ENCODE data around the gene EGLN3.
"Not testable (repeated sequence)": the region's sequence is repeated elsewhere in the genome, so short reads cannot be mapped to it uniquely, and the experiment has no call there.

EGLN3 gene

GRCh38 chr14:33950320-33951182 lies at the start of gene EGLN3:
EGLN3 (minus strand) TSS chr14:33951074; CDS start chr14:33950752, 322 bp downstream.
- DNase-seq (ENCODE audit: low read depth in 3 of 3): peak; percentile 17 to 66 (median 28)

GRCh38 chr14:34000396-34000795 lies 49.5 kb upstream of the EGLN3 start:
- DNase-seq (ENCODE audit: low read depth in 3 of 3): no peak

GRCh38 chr14:33999771-34000291 lies 49.0 kb upstream of the EGLN3 start:
- no peak for DNase-seq (ENCODE audit: low read depth in 3 of 3)

- DNase-seq (ENCODE audit: low read depth in 3 of 3): no peak
Measured at GRCh38 chr14:33997611-33998010, 46.7 kb upstream of the EGLN3 start.

- DNase-seq (ENCODE audit: low read depth in 3 of 3): no peak
Measured at GRCh38 chr14:33996462-33996861, 45.6 kb upstream of the EGLN3 start.

- DNase-seq (ENCODE audit: low read depth in 3 of 3): no peak
Measured at GRCh38 chr14:33993246-33993645, 42.4 kb upstream of the EGLN3 start.

- DNase-seq (ENCODE audit: low read depth in 3 of 3): no peak
Measured at GRCh38 chr14:33992274-33993007, 41.6 kb upstream of the EGLN3 start.

GRCh38 chr14:33990790-33991189 lies 39.9 kb upstream of the EGLN3 start:
- DNase-seq (ENCODE audit: low read depth in 3 of 3): no peak

GRCh38 chr14:33987565-33988080 lies 36.7 kb upstream of the EGLN3 start:
- DNase-seq (ENCODE audit: low read depth in 3 of 3): no peak

- DNase-seq (ENCODE audit: low read depth in 3 of 3): no peak
Measured at GRCh38 chr14:33986804-33987203, 35.9 kb upstream of the EGLN3 start.

- DNase-seq (ENCODE audit: low read depth in 3 of 3): no peak
Measured at GRCh38 chr14:33985242-33985641, 34.4 kb upstream of the EGLN3 start.

GRCh38 chr14:33979613-33980276 lies 28.9 kb upstream of the EGLN3 start:
- DNase-seq (ENCODE audit: low read depth in 3 of 3): no peak

- DNase-seq (ENCODE audit: low read depth in 3 of 3): no peak
Measured at GRCh38 chr14:33978892-33979612, 28.2 kb upstream of the EGLN3 start.

- no peak for DNase-seq (ENCODE audit: low read depth in 3 of 3)
Measured at GRCh38 chr14:33972583-33973081, 21.8 kb upstream of the EGLN3 start.

- not testable (repeated sequence) for DNase-seq (ENCODE audit: low read depth in 3 of 3)
Measured at GRCh38 chr14:33969846-33970245, 19.0 kb upstream of the EGLN3 start.

GRCh38 chr14:33968722-33969121 lies 17.8 kb upstream of the EGLN3 start:
- DNase-seq (ENCODE audit: low read depth in 3 of 3): no peak

- DNase-seq (ENCODE audit: low read depth in 3 of 3): no peak
Measured at GRCh38 chr14:33967138-33967537, 16.3 kb upstream of the EGLN3 start.

- no peak for DNase-seq (ENCODE audit: low read depth in 3 of 3)
Measured at GRCh38 chr14:33966276-33966675, 15.4 kb upstream of the EGLN3 start.

- no peak for DNase-seq (ENCODE audit: low read depth in 3 of 3)
Measured at GRCh38 chr14:33964599-33965317, 13.9 kb upstream of the EGLN3 start.

GRCh38 chr14:33963892-33964291 lies 13.0 kb upstream of the EGLN3 start:
- DNase-seq (ENCODE audit: low read depth in 3 of 3): no peak

Measured in stimulated activated CD4-positive, alpha-beta T cell treated with anti-CD3 and anti-CD28 coated beads, TNF-alpha, amount 100 ng/mL, for 24 hours (primary cell).